KOPT-K1 (cell line): ENCODE measurements around the gene CRYGB.

Experiments used
- H3K27ac ChIP-seq: fragments of 200-600 bp; sonication (generic); 2 replicates; pipeline ENCODE4 v1.5.1; 2016; ENCODE audit warnings: antibody characterized with exemption, mild to moderate bottlenecking, low read depth, low read length; ENCODE audit not compliant: poor library complexity, severe bottlenecking
- H3K36me3 ChIP-seq: fragments of 200-600 bp; sonication (generic); 2 replicates; pipeline ENCODE4 v1.5.1; 2017; ENCODE audit warnings: antibody characterized with exemption, mild to moderate bottlenecking, low read length, moderate library complexity; ENCODE audit not compliant: insufficient read depth
- H3K9me3 ChIP-seq: fragments of 200-600 bp; sonication (generic); 2 replicates; pipeline ENCODE4 v1.5.1; 2017; ENCODE audit warnings: antibody characterized with exemption, low read length, mild to moderate bottlenecking; ENCODE audit not compliant: insufficient read depth, poor library complexity, severe bottlenecking

The CRYGB gene

GRCh38 chr2:208146006-208146405 lies at the start of gene CRYGB:
TSS of gene CRYGB (minus strand) at chr2:208146158. CDS start at chr2:208146120, 38 bp downstream.
- no peaks in the 10 kb centered on the region for H3K36me3 ChIP-seq
- H3K9me3 ChIP-seq, result peaks cover 3% of the 10 kb centered on the region
- H3K27ac ChIP-seq, result no peak within 1 kb of the TSS

- Histone ChIP-seq H3K9me3 (no peaks in the 10 kb centered on the region), H3K36me3 (no peaks in the 10 kb centered on the region), H3K27ac (no peak overlapping the region)
These were observed 49.6 kb upstream of the CRYGB start for GRCh38 chr2:208195531-208195930.

GRCh38 chr2:208192611-208193236 lies 46.8 kb upstream of the CRYGB start:
- no peak overlapping the region for H3K27ac ChIP-seq
- H3K36me3 ChIP-seq, result no peaks in the 10 kb centered on the region
- H3K9me3 ChIP-seq, result no peaks in the 10 kb centered on the region

GRCh38 chr2:208189810-208190503 lies 44.0 kb upstream of the CRYGB start, which contains the start of gene C2orf80:
TSS of gene C2orf80 (minus strand) at chr2:208190030. CDS start at chr2:208186986, 3,044 bp downstream.
- H3K27ac ChIP-seq, result no peak within 1 kb of the TSS

GRCh38 chr2:208189069-208189809 lies 43.3 kb upstream of the CRYGB start:
- Histone ChIP-seq H3K36me3 (no peaks in the 10 kb centered on the region), H3K9me3 (no peaks in the 10 kb centered on the region), H3K27ac (no peak overlapping the region)

More at GRCh38 chr2:208189810-208190503, 44.0 kb upstream of the CRYGB start, which contains the start of gene C2orf80:
- Histone ChIP-seq H3K9me3 (no peaks in the 10 kb centered on the region), H3K36me3 (no peaks in the 10 kb centered on the region)

- Histone ChIP-seq H3K36me3 (no peaks in the 10 kb centered on the region), H3K9me3 (no peaks in the 10 kb centered on the region), H3K27ac (no peak overlapping the region)
These were observed 40.9 kb upstream of the CRYGB start for GRCh38 chr2:208186893-208187292.

- H3K9me3 ChIP-seq, result no peaks in the 10 kb centered on the region
- no peak overlapping the region for H3K27ac ChIP-seq
These were observed 40.5 kb upstream of the CRYGB start for GRCh38 chr2:208186465-208186864.

GRCh38 chr2:208183972-208184705 lies 38.2 kb upstream of the CRYGB start:
- Histone ChIP-seq H3K27ac (no peak overlapping the region), H3K36me3 (no peaks in the 10 kb centered on the region), H3K9me3 (no peaks in the 10 kb centered on the region)

More at GRCh38 chr2:208186465-208186864, 40.5 kb upstream of the CRYGB start:
- no peaks in the 10 kb centered on the region for H3K36me3 ChIP-seq

- H3K27ac ChIP-seq, result no peak overlapping the region
- no peaks in the 10 kb centered on the region for H3K9me3 ChIP-seq
- no peaks in the 10 kb centered on the region for H3K36me3 ChIP-seq
These were observed 37.6 kb upstream of the CRYGB start for GRCh38 chr2:208183526-208183925.

GRCh38 chr2:208182835-208183234 lies 36.9 kb upstream of the CRYGB start:
- Histone ChIP-seq H3K9me3 (no peaks in the 10 kb centered on the region), H3K36me3 (no peaks in the 10 kb centered on the region), H3K27ac (no peak overlapping the region)

GRCh38 chr2:208179028-208179609 lies 33.2 kb upstream of the CRYGB start:
- Histone ChIP-seq H3K36me3 (no peaks in the 10 kb centered on the region), H3K9me3 (no peaks in the 10 kb centered on the region)

GRCh38 chr2:208175840-208176153 lies 29.8 kb upstream of the CRYGB start:
- no peak overlapping the region for H3K27ac ChIP-seq

More at GRCh38 chr2:208179028-208179609, 33.2 kb upstream of the CRYGB start:
- H3K27ac ChIP-seq, result no peak overlapping the region

GRCh38 chr2:208175069-208175839 lies 29.3 kb upstream of the CRYGB start:
- no peak overlapping the region for H3K27ac ChIP-seq
- no peaks in the 10 kb centered on the region for H3K36me3 ChIP-seq
- H3K9me3 ChIP-seq, result no peaks in the 10 kb centered on the region

More at GRCh38 chr2:208175840-208176153, 29.8 kb upstream of the CRYGB start:
- H3K9me3 ChIP-seq, result no peaks in the 10 kb centered on the region
- H3K36me3 ChIP-seq, result no peaks in the 10 kb centered on the region

GRCh38 chr2:208174144-208174543 lies 28.2 kb upstream of the CRYGB start:
- no peak overlapping the region for H3K27ac ChIP-seq
- H3K9me3 ChIP-seq, result no peaks in the 10 kb centered on the region
- no peaks in the 10 kb centered on the region for H3K36me3 ChIP-seq
